RWPE2 (cell line): ENCODE results near the gene IHH.

Experiments used
- ATAC-seq: fragments of 200-7000 bp; cut with Tn5 transposase; 3 replicates; pipeline ENCODE4 v1.9.1; 2021; ENCODE audit warnings: low read depth
- DNase-seq: peaks from one replicate; pipeline ENCODE4 v3.0.0-alpha.2; 2020; ENCODE audit warnings: low spot score
- H3K27ac ChIP-seq: fragments of 450-650 bp; 2 replicates; pipeline ENCODE4 v1.5.1; 2017; ENCODE audit warnings: mild to moderate bottlenecking; ENCODE audit not compliant: poor library complexity, severe bottlenecking
- H3K27me3 ChIP-seq: fragments of 250-450 bp; sonication (Bioruptor Pico); 2 replicates; pipeline ENCODE4 v1.5.1; 2021; ENCODE audit warnings: mild to moderate bottlenecking, moderate library complexity; ENCODE audit not compliant: insufficient read depth, poor library complexity, severe bottlenecking
- H3K36me3 ChIP-seq: fragments of 250-450 bp; sonication (Bioruptor Pico); 2 replicates; pipeline ENCODE4 v1.5.1; 2020; ENCODE audit warnings: low read depth, mild to moderate bottlenecking, moderate library complexity
- H3K4me1 ChIP-seq: fragments of 250-450 bp; sonication (Bioruptor Pico); 2 replicates; pipeline ENCODE4 v1.5.1; 2021; ENCODE audit warnings: mild to moderate bottlenecking, moderate library complexity; ENCODE audit not compliant: insufficient read depth, poor library complexity, severe bottlenecking
- H3K4me3 ChIP-seq: fragments of 250-450 bp; sonication (Bioruptor Pico); 2 replicates; pipeline ENCODE4 v1.5.1; 2021; ENCODE audit warnings: mild to moderate bottlenecking, moderate library complexity; ENCODE audit not compliant: severe bottlenecking
- H3K9me3 ChIP-seq: fragments of 250-450 bp; sonication (Bioruptor Pico); 2 replicates; pipeline ENCODE4 v1.5.1; 2021; ENCODE audit warnings: mild to moderate bottlenecking, moderate library complexity; ENCODE audit not compliant: severe bottlenecking
- CTCF ChIP-seq: fragments of 450-650 bp; IDR thresholded peaks from one replicate; pipeline ENCODE4 v1.5.1; 2017; ENCODE audit warnings: mild to moderate bottlenecking, moderate library complexity; ENCODE audit not compliant: poor library complexity, severe bottlenecking

IHH gene

GRCh38 chr2:219028996-219029828, 31.5 kb downstream of the IHH start:
- no peak for TF ChIP-seq CTCF
- Histone ChIP-seq H3K9me3 (no peaks in the 10 kb centered on the region), H3K36me3 (no peaks in the 10 kb centered on the region), H3K4me3 (no peak overlapping the region), H3K4me1 (no peaks in the 10 kb centered on the region), H3K27ac (no peak overlapping the region), H3K27me3 (peaks cover 3% of the 10 kb centered on the region)
- DNase-seq, result no peak
- peak; percentile 8; the same call in 2 of the 3 replicates for ATAC-seq

- H3K27ac ChIP-seq, result no peak overlapping the region
- no peaks in the 10 kb centered on the region for H3K4me1 ChIP-seq
- DNase-seq (no peak), ATAC-seq (no peak)
- H3K27me3 ChIP-seq, result no peaks in the 10 kb centered on the region
- no peak overlapping the region for H3K4me3 ChIP-seq
- H3K9me3 ChIP-seq, result no peaks in the 10 kb centered on the region
- H3K36me3 ChIP-seq, result no peaks in the 10 kb centered on the region
- no peak for TF ChIP-seq CTCF
These were observed 32.6 kb downstream of the IHH start for GRCh38 chr2:219028141-219028540.

GRCh38 chr2:219027511-219028055, 33.1 kb downstream of the IHH start:
- no peak for TF ChIP-seq CTCF
- no peak overlapping the region for H3K27ac ChIP-seq
- ATAC-seq (no peak), DNase-seq (no peak)
- no peaks in the 10 kb centered on the region for H3K27me3 ChIP-seq
- H3K4me1 ChIP-seq, result no peaks in the 10 kb centered on the region
- H3K36me3 ChIP-seq, result no peaks in the 10 kb centered on the region
- H3K9me3 ChIP-seq, result no peaks in the 10 kb centered on the region
- H3K4me3 ChIP-seq, result no peak overlapping the region

- Histone ChIP-seq H3K27ac (no peak overlapping the region), H3K4me3 (no peak overlapping the region), H3K27me3 (no peaks in the 10 kb centered on the region), H3K4me1 (no peaks in the 10 kb centered on the region), H3K36me3 (no peaks in the 10 kb centered on the region), H3K9me3 (no peaks in the 10 kb centered on the region)
- TF ChIP-seq CTCF, result no peak
- DNase-seq (no peak), ATAC-seq (no peak)
These were observed 33.8 kb downstream of the IHH start for GRCh38 chr2:219026946-219027345.
